ENCODE data around the gene SYNGR3. TPM values are rescaled to one million over a fixed set of nuclear protein-coding genes. Genes with fewer than 3 reads are reported as not detected.

Gene SYNGR3
- total RNA-seq, 1 donor from 2014 or later, result 23.2 TPM

DNA sequence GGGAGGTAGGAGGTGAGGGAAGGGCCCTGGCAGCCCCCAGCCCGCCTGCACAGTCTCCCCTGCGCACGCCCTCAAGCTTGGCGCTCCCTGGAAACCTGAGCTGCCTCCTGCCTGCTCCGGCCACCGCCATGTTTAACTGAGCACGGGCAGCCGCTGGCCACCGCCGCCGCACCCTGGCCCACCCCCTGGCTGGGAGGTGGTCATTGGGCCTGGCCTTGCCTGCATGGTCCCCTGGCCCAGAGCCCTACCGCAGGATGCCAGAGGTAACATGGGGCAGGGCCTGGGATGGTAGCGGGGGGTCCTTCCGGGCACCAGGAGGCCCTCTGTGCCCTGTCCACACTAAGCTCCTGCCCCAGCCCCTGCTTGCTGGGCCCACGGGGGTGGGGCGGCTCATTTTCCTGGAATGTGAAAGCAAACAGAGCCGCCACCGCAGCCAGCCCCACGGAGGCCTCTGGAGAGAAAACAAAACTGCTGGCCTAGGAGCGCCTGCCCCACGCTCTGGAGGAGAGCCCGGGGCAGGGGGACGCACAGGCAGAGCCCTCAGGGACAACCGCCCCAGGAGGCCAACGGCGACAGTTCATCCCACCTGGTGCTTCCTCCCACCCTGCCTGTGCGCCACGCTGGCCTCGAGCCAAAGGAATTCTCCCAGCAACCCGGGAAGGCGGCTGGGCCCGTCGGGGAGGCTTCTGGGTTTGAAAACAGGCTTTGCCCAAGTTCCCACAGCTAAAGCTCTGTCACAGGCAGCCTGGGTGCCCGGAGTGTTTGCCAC, 45.8 kb downstream of the SYNGR3 start:
- intact Hi-C loops (cut with micrococcal nuclease), result no loop called here

DNA sequence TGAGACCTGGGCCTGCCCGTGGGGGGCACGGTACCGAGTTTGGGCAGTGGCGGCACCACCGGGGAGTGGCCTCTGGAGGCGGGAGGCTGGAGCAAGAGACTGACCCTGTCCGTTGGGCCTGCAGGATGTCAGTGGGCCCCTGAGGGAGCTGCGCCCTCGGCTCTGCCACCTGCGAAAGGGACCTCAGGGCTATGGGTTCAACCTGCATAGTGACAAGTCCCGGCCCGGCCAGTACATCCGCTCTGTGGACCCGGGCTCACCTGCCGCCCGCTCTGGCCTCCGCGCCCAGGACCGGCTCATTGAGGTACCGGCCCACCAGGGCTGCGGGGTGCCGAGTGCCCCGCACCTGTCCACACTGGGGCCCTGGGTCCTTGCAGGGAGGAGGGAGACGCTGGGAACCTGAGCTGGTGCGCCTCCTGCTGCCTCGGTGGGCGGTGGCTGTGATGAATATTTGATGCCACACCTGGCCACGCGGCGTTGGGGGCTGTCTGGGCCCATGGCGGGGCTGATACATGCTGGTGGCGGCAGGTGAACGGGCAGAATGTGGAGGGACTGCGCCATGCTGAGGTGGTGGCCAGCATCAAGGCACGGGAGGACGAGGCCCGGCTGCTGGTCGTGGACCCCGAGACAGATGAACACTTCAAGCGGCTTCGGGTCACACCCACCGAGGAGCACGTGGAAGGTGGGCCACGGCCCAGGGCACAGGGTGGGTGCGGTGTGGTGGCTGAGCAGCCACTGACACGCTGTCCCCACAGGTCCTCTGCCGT, 46.6 kb downstream of the SYNGR3 start:
- intact Hi-C loops (cut with micrococcal nuclease), result no loop called here

DNA sequence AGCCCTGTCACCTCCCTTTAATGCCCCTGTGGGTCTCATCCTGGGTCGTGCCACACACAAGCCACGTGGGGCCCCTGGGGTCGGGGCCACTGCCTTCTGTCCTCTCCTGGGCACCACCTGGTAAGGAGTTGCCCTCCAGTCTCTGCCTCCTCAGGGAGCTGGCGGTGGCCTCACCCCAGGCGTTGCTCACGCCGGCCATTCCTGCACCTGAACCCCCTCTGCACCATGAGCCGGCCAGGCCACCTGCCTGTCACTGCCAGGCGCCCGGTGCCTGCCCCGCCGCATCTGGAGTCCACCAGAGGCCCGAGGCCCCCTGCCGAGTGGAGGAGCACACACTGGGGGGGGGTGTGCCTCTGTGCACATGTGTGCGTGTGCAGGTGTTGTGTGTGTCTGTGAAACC, 47.3 kb downstream of the SYNGR3 start:
- intact Hi-C loops (cut with micrococcal nuclease), result no loop called here

DNA sequence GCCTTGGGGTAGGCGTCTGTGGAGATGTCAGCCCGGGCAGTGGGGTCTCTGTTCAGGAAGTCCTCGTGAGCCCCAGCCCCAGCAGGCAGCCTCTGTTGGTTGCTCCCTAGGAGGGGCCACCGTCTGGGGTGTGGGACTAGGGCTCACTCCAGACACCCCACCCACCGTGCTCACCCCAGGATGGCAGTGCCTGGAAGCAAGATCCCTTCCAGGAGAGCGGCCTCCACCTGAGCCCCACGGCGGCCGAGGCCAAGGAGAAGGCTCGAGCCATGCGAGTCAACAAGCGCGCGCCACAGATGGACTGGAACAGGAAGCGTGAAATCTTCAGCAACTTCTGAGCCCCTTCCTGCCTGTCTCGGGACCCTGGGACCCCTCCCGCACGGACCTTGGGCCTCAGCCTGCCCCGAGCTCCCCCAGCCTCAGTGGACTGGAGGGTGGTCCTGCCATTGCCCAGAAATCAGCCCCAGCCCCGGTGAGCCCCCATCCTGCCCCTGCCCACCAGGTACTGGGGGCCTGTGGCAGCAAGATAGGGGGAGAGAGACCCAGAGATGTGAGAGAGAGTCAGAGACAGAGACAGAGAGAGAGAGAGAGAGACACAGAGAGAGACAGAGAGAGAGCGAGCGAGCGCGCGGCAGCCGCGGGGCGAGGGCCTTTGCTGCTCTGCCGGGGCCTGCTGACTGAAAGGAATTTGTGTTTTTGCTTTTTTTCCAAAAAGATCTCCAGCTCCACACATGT, 48.0 kb downstream of the SYNGR3 start:
- intact Hi-C loops (cut with micrococcal nuclease), result no loop called here

DNA sequence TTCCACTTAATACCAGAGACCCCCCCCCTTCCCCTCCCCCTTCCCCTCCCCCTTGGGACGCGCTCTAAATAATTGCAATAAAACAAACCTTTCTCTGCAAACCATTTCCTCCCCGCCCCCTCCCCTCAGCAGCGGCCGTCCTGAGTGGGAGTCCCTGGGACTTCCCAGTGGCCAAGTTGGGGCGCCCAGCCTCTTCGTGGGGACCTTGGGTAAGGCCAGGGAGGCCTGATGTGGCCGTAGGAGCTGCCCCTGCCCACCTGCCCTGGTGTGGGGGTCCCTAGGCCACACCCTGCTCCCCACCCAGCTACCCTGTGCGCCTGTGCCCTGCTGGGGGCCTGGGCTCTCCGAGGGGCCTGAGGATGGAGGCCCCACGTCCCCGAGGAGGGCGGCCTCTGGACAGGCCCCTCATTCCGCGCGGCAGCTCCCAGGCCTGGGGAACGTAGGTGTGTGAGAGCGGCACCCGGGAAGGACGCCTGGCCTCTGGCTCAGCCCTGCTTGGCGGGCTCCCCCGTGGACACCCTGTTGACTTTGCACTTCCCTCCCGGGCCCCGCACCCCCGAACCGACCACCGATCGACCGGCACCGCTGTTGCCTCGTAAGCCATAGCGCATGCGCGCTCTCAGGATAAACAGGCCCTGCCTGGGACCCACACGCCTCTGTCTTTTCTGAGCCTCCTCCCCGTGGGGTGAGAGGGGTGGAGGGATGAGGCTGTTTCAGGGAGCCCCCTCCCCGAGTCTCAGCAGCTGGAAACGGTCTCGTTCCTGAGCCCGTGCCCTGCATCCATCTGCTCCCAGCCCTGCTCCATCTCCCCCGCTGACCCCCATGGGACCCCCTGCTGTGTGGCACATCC, 48.8 kb downstream of the SYNGR3 start:
- intact Hi-C loops (cut with micrococcal nuclease), result no loop called here

DNA sequence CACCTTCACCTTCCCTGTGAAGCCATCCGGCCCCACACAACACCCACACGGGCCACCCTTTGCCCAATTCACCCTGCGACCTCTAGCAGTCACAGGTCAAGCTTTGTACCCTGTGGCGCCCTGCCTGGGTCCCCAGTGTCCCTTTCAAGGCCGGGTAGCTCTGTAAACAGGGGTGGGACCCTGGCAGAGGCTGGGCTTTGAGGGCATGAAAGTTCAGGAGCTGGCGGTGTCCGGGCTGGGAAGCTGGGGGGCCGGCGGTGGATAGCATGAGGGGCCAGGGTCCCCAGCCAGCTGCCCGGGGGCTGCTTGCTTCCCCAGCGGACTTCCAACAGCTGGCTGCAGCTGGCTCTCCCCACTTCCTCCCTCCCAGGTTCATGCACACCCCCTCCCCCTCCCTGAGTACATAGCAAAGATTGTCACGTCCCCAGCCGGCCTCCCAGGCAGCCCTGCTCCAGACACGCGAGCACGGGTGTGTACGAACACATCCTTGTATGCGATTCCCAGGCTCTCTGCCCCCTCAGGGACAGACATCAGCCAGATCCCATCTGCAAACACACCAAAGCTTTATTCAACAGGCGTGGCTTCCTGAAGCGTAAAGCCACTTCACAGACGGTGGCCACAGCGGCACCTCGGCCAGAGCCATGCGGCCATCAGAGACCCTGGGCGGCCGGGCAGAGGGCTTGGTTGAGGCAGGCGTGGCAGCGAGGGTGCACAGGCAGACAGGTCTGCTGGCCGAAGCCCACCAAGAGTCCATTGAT, 49.7 kb downstream of the SYNGR3 start:
- intact Hi-C loops (cut with micrococcal nuclease), result no loop called here

DNA sequence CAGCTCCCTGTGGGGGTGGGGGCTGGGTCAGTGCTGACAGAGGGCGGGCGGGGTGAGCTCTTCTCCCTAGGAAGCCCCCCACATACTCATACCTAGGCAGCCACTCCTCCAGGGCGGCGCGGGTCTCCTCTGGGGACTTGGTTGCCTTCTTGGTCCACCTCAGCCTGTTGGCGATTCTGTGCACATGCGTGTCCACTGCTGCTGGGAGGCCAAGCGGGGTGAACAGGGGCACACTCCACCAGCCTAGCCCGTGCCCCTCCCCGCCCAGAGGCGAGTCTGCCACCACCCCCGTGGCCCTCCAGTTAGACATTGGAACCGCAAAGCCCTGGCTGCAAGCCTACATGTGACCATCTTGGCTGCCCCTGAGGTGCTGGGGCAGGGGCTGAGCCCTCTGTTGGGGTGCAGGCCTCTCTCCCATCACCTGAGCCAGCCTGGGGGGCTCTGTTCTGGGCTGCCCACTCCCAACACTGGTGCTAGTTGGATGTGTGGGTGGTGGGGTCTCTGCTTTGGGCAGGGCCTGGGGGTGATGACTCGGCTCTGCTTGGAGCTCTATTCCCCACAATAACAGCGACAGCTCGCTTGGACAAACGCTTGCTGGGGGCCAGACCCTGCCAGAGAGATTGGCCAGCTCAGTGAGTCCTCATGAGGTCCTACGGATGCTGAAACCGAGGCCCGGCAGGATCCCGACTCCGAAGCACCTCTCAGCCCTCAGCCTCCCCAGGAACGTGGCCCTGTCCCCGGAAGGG, 50.4 kb downstream of the SYNGR3 start:
- intact Hi-C loops (cut with micrococcal nuclease), result no loop called here

DNA sequence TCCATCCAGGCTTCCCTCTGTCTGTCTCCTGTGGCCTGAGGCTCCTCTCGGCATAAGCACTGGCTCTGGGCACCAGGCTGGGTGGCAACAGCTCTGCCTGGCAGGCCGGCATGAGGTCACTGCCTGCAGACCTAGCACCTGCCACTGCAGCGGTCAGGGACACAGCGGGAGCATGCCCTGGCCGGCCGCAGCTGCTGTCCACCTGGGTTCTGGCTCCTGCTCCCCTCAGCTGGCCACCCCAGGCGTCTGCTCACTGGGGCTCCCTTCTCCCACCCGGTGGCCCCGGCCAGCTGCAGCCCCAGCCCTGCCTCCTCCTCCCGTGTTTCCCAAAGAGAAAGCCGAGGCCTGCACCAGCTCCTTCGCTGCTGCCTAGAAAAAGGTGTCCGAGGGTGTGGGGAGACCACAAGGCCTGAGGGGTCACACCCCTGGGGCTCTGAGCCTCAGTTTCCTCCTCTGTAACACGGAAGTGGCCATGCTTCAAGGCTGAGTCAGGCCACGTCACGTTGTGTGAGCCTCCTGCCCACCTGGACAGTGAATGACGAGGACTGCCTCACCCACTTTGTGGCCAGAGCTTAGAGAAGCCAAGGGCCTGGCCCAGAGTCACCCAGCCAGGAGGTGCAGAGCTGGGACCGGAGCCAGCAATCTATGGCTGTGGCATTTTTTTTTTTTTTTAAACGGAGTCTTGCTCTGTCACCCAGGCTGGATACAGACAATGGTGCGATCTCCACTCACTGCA, 51.2 kb downstream of the SYNGR3 start:
- intact Hi-C loops (cut with micrococcal nuclease), result no loop called here

DNA sequence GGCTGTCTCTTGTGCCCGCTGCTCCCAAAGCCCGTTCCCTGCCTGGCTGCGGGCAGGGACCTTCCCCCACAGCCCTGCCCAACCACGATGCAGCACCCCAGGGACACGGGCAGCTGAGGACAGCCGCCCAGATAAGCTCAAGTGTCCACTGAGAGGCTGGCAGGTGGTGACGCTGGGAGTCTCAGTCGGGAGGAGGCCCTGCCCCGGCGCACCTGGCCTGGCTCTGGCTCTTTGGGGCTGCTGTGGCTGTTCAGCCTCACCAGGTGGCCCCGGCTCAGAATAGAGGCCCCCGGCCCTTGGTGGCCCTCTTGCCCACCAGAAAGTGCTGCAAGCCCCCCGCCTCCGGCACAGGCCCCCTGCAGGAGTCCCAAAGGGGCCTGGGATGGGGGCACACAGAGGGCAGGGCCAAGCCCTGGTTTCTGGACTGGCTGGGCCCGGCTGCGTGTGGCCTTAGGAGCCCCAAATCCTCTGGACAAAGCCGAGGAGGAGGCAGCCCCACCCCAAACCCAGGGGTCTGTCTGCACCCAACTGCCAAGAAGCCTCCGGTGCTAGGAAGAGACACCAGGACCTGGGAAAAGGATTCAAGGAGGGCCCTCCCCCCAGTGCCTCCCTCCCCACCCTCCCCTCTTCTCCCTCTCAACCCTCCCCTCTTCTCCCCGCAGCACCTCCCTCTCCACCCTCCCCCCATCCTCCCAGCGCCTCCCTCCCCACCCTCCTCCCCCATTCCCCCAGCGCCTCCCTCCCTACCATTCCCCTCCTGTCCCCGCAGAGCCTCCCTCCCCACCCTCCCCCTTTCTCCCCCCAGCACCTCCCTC, 52.6 kb downstream of the SYNGR3 start:
- intact Hi-C loops (cut with micrococcal nuclease), result no loop called here

DNA sequence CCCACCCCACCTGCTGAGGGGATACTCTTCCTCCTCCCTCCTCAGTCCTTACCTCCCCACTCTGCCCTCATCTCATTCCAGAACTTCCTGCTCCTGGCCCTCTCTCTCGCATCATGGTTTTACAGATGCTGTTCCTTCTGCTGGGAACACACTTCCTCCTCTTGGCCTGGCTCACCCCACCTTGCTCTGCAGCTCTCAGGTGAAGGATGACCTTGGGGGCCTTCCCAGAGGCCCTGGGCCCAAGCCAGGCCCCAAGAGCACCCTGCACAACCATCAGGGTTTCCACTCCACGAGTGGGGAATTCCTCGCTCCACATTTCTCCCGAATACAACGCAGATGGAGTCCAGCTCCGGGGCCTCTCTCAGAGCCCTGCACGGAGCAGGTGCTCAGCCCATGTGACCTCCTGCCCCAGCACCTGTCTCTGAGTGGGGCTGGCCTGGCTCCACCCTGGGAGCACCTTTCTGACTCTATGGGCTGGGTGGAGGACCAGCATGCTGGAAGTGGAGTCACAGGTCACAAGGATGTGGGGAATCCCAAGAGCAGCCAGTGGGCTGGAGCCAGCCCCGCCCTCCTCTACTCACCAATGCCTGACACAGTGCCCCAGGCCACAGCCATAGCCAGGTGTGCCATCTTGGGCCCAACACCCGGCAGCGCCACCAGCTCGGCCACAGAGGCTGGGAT, 53.4 kb downstream of the SYNGR3 start:
- intact Hi-C loops (cut with micrococcal nuclease), result no loop called here

Other genes with a start within 250 kb of the SYNGR3 start
- 52.0 and 56.9 TPM in 2 replicates for gene NME3, start 218.4 kb upstream of the SYNGR3 start, total RNA-seq
- 39.9 and 44.4 TPM in 2 replicates for gene EME2, start 217.2 kb upstream of the SYNGR3 start, total RNA-seq
- 112 and 118 TPM in 2 replicates for gene MRPS34, start 216.8 kb upstream of the SYNGR3 start, total RNA-seq
- 37.3 TPM in 2 replicates for gene SPSB3, start 207.4 kb upstream of the SYNGR3 start, total RNA-seq
- gene NUBP2, start 207.0 kb upstream of the SYNGR3 start, total RNA-seq, result 52.9 and 53.7 TPM in 2 replicates
- 0.22 TPM in 2 replicates for gene IGFALS, start 196.3 kb upstream of the SYNGR3 start, total RNA-seq
- 50.5 and 50.9 TPM in 2 replicates for gene HAGH, start 163.1 kb upstream of the SYNGR3 start, total RNA-seq
- 10.1 and 12.4 TPM in 2 replicates for gene FAHD1, start 162.8 kb upstream of the SYNGR3 start, total RNA-seq
- not detected in 2 replicates for gene MEIOB, start 117.8 kb upstream of the SYNGR3 start, total RNA-seq
- not detected in 2 replicates for gene HS3ST6, start 71.6 kb upstream of the SYNGR3 start, total RNA-seq
- gene MSRB1, start 46.8 kb upstream of the SYNGR3 start, total RNA-seq, result 24.4 and 26.6 TPM in 2 replicates
- not detected in 2 replicates for gene RPL3L, start 35.3 kb upstream of the SYNGR3 start, total RNA-seq
- 118 and 120 TPM in 2 replicates for gene NDUFB10, start 30.4 kb upstream of the SYNGR3 start, total RNA-seq
- gene RPS2, start 25.1 kb upstream of the SYNGR3 start, total RNA-seq, result 2,266 and 2,280 TPM in 2 replicates
- gene RNF151, start 23.1 kb upstream of the SYNGR3 start, total RNA-seq, result 0.27 TPM in 1 of 2 replicates, not detected in the other
- gene TBL3, start 17.9 kb upstream of the SYNGR3 start, total RNA-seq, result 36.2 and 39.6 TPM in 2 replicates
- gene NOXO1, start 8.5 kb upstream of the SYNGR3 start, total RNA-seq, result 0.37 and 0.61 TPM in 2 replicates
- 26.4 and 32.7 TPM in 2 replicates for gene GFER, start 5.8 kb upstream of the SYNGR3 start, total RNA-seq
- gene ZNF598, start 19.9 kb downstream of the SYNGR3 start, total RNA-seq, result 71.1 and 73.9 TPM in 2 replicates
- 0.37 and 1.1 TPM in 2 replicates for gene NPW, start 29.8 kb downstream of the SYNGR3 start, total RNA-seq
- gene NHERF2, start 36.9 kb downstream of the SYNGR3 start, total RNA-seq, result 1.9 and 2.4 TPM in 2 replicates
- 24.2 and 31.1 TPM in 2 replicates for gene NTHL1, start 57.9 kb downstream of the SYNGR3 start, total RNA-seq
- 130 and 131 TPM in 2 replicates for gene TSC2, start 58.0 kb downstream of the SYNGR3 start, total RNA-seq
- 77.2 and 78.4 TPM in 2 replicates for gene PKD1, start 145.9 kb downstream of the SYNGR3 start, total RNA-seq
- 0.44 TPM in 1 of 2 replicates, not detected in the other for gene RAB26, start 158.7 kb downstream of the SYNGR3 start, total RNA-seq
- gene TRAF7, start 165.8 kb downstream of the SYNGR3 start, total RNA-seq, result 56.7 and 57.3 TPM in 2 replicates
- 0.05 TPM in 2 replicates for gene CASKIN1, start 206.6 kb downstream of the SYNGR3 start, total RNA-seq
- 36.8 and 38.3 TPM in 2 replicates for gene MLST8, start 215.5 kb downstream of the SYNGR3 start, total RNA-seq
- 7.6 and 12.5 TPM in 2 replicates for gene BRICD5, start 220.9 kb downstream of the SYNGR3 start, total RNA-seq
- 22.3 and 24.0 TPM in 2 replicates for gene PGP, start 224.9 kb downstream of the SYNGR3 start, total RNA-seq
- gene E4F1, start 233.6 kb downstream of the SYNGR3 start, total RNA-seq, result 30.5 and 33.8 TPM in 2 replicates
- 3.1 and 3.2 TPM in 2 replicates for gene DNASE1L2, start 246.5 kb downstream of the SYNGR3 start, total RNA-seq